ENCODE measurements around the gene PLAGL2.

Gene PLAGL2

GRCh38 chr20:32144898-32145662 lies 62.5 kb downstream of the PLAGL2 start:
- TF ChIP-seq, protein P1, sequence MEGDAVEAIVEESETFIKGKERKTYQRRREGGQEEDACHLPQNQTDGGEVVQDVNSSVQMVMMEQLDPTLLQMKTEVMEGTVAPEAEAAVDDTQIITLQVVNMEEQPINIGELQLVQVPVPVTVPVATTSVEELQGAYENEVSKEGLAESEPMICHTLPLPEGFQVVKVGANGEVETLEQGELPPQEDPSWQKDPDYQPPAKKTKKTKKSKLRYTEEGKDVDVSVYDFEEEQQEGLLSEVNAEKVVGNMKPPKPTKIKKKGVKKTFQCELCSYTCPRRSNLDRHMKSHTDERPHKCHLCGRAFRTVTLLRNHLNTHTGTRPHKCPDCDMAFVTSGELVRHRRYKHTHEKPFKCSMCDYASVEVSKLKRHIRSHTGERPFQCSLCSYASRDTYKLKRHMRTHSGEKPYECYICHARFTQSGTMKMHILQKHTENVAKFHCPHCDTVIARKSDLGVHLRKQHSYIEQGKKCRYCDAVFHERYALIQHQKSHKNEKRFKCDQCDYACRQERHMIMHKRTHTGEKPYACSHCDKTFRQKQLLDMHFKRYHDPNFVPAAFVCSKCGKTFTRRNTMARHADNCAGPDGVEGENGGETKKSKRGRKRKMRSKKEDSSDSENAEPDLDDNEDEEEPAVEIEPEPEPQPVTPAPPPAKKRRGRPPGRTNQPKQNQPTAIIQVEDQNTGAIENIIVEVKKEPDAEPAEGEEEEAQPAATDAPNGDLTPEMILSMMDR (conservative IDR thresholded peaks at IDR 0.05; ENCODE audit: low read depth), result no peak
- ChIA-PET CTCF (interaction anchor here (0.7 to 1.0 kb wide), 3 partner anchors 16 to 832 kb away, joined by 3 to 7 read pairs (median 5); no protein-coding TSS in a partner anchor), POLR2A (ENCODE audit: low non-redundant PET) (interaction anchor here (0.7 kb wide), 1 partner anchor 207 kb away, joined by 3 read pairs; no protein-coding TSS in a partner anchor)
- no peak for DNase-seq (ENCODE audit: low spot score)
- H3K27ac ChIP-seq, result no peak overlapping the region

DNA sequence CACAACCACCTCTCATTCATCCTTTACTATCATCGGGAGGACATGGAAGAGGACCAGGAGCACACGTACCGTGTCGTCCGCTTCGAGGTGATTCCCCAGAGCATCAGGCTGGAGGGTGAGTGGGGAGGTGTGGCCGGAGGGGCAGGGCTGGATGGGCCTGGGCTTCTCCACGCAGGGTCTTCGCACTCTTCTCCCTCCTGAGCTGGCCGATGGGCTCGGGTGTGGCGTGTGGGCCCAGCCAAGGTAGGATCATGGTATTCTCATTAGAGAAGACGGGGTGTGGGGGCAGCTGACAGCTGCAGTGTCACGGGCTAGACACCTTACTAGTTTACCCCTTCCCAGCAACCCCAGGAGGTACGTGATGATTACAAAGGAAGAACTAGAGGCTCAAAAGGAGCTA lies 64.6 kb downstream of the PLAGL2 start:
- ChIA-PET POLR2A (ENCODE audit: low non-redundant PET) (no interaction called here), CTCF (interaction anchor here (0.6 to 1.2 kb wide), 3 partner anchors 26 to 320 kb away, joined by 3 to 7 read pairs (median 4); no protein-coding TSS in a partner anchor)
- H3K27ac ChIP-seq, result no peak overlapping the region
- no peak for DNase-seq (ENCODE audit: low spot score)
- TF ChIP-seq, protein P1 (conservative IDR thresholded peaks at IDR 0.05; ENCODE audit: low read depth), result no peak
